Measurements from ENCODE around the gene CES2.
A peak's percentile ranks its signal among the peaks of the same experiment; 100 is the strongest.
"Not testable (repeated sequence)": the region's sequence is repeated elsewhere in the genome, so short reads cannot be mapped to it uniquely, and the experiment has no call there.

CES2 gene

DNA sequence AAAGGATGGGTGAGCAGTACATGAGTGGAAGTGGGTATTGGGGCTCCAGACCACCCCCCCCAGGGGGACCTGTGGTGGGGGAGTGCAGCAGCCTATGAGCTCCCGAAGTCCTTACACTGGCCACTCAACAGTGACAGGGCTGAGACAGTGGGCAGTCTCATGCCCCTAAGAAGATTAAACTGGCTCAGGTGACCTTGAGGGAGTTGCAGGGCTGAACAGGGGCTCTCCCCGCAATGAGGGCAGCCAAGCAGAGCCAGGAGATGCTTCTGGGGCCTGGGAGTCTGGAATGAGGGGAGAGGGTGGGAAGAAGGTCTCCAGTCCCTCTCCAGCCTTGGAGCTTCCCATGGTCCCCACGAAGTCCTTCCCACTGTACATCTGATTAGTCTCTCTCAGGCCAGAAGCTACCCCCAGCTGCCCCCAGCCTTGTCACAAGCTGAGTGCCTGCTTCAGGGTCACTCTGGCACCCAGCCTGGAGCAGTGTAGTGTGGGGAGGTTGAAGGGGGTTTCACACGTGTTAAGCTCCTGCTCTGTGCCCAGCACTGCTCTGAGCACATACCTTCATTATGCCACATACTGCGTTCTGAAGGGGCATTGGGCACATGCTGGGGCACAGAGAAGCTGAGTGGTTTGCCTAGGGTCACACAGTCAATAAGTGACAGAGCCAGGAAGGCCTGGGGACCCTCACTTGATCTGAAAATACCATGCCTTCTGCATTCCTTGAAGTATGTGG is 15.6 kb upstream of the CES2 start:
- DNase-seq = no peak

DNA sequence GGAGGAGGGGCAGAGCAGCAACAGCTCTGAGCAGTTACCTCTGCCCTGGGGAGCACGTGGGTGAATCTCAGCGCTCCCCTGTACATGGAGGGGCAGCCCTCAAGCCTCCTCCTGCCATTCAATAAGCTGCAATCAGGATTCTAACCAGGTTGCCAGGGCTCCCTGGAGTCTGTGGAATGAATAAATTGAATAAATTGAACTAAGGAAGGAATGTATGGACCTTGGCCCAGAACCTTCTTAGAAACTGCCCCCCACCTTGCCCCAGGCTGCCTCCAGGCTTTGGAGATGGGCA is 15.1 kb upstream of the CES2 start:
- DNase-seq = no peak

GRCh38 chr16:66920924-66921680 is 14.2 kb upstream of the CES2 start:
- no peak for DNase-seq

- DNase-seq = no peak
These were observed 13.4 kb upstream of the CES2 start for GRCh38 chr16:66921729-66922450.

DNA sequence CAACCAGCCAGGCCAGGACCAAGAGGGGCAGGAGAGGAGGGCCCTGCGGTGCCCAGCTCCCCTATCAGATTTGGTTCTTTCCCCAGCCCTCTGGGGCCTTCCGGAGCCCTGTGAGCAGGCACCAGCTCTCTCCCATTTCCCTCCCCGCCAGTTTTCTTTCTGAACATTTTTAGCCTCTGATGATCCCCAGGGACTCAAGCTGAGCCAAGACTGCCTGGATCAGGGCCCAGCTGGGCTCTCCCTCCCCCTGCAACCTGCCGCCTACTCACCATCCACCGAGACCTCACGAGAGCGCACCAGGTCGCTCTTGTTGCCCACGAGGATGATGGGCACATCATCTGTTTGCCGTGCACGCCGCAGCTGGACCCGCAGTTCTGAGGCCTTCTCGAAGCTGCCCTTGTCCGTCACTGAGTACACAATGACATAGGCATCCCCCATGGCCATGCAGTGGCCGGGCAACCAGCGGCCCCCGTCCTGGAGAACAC is 12.0 kb upstream of the CES2 start:
- no peak for DNase-seq

DNA sequence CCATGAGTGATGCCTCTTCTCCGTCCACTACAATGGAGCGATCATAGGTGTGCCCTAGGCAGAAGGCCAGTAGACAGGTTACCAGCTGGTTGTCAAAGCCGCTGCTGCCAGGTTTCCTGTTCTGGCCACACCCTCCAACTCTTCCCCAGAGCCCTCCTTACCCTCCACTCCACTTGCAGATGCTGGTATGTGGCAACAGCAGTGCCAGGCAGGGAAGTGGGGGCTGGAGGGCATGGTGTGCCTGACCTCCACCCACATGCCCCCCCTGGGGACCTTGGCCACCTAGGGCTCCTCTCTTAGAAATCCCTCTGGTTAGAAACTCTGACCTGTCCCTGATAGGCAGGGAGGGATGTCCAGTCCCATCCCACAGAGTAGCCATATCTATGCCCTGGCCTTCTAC is 11.4 kb upstream of the CES2 start:
- no peak for DNase-seq

DNA sequence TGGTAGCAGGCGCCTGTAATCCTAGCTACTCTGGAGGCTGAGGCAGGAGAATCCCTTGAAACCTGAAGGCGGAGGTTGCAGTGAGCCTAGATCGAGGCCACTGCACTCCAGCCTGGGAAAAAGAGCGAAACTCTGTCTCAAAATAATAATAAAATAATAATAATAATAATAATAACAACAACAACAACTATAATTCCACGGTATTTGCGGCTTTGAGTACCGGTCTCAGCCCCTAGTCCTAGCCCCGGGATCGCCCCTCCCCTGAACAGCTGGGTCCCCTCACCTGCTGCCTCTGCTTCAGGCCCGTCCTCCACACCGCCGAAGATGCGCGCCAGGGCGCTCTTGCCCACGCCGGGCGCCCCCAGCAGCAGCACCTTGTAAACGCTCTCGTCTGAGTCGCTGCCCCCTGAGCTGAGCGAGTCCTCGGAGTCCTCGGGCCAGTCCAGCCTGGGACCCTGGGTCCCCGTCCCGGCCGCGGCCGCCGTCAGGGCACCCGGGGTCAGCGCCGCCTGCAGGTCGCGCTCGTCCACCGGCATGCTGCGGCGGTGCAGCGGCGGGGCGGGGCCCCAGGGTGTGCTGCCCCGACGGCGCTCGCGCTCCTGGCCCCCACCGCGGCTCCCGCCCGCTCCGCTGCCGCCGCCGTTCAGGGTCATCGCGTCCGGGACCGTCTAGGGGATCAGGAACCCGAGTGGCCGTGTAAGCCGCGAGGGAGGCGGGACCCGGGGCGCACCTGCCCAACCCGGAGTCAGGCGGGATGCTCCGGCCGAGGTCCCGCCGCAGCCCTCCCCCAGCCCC is 10.6 kb upstream of the CES2 start:
- DNase-seq = no peak

DNA sequence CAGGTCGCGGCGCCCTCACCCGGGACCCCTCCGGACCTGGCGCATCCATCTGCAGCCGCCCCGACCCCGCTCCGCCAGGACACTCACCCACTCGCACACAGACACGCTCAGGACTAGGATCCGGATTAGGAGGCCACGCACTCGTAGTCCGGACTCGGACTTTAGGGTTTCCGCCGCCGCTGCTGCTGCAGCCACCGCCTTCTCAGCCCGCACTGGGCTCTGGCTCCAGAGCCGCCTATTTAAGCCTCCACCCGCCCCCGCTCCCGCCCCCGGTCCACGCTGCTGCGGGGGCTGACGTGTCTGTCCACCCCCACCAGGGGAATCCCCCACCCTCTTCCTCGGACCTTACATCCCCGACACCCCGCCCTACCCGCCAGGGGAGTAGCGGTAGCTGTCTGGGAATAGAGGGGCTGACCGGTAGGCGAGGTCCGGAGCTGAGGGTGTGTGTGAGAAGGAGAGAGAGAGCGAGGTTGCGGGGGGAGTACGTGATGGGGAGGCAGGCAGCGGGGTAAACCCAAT is 9.9 kb upstream of the CES2 start, which contains the start of gene RRAD:
Gene RRAD, minus strand, starts transcription at position 214 of the 519 bp plus-strand sequence. CDS start 356 bp downstream, outside the sequence.
- DNase-seq = no peak

DNA sequence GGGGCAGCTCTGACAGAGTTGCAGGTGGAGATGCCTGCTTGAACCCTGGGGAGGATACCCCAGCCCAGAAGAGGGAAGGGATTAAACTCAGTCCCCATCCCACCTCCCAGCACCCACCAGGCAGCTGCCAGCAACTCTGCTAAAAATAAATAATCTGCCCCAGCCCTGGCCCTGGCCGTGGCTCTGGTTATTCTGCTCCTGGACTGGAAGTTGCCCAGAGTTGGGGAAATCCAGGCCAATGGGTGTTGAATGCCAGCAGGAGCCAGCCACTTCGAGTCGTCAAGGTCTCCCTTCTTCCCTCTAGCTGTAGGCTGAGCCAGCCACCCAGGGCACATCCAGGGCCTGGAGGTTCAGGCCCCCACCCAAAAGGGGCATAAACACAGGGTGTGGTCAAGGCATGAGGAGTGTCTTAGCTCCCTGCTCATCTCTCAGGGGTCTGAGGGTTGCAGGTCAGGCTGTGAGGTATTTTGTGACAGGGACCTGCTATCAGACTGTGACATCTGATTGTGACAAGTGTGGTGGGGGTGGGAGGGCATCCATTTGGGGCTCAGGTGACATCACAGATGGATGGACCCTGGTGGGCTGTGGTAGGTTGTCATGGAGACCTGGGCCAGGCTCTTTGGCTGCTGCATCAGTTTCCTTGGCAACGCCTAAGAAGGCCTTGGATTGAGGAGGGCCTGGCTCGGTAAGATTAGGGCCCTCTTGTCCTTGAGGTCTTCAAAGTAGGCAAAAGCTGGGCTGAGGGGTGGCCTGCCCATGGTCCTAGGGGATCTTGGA is 9.0 kb upstream of the CES2 start:
- DNase-seq = no peak

DNA sequence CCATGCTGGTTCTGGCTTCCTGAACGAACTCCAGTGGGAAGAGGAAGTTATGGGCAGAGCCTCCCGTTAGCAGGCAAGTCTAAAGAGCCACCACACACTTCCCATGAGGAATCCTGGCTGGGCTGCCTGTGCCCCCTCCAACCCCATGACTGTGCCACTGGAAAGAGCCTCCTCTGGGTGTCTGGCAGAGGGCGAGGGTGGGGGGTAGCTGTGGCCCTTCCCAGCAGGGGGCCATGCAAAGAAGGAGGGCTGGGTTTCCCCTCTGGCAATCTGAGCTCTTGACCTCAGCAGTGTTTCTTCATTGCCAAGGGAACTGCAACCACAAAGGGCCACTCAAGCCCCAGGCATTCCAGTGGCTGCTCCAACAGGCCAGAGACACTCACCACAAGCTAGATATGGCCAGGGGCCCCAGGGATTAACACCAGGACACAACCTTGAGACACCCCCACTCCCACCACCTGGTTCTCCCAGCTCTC is 8.3 kb upstream of the CES2 start:
- DNase-seq = no peak

GRCh38 chr16:66927918-66928649 is 7.2 kb upstream of the CES2 start:
- DNase-seq = no peak

DNA sequence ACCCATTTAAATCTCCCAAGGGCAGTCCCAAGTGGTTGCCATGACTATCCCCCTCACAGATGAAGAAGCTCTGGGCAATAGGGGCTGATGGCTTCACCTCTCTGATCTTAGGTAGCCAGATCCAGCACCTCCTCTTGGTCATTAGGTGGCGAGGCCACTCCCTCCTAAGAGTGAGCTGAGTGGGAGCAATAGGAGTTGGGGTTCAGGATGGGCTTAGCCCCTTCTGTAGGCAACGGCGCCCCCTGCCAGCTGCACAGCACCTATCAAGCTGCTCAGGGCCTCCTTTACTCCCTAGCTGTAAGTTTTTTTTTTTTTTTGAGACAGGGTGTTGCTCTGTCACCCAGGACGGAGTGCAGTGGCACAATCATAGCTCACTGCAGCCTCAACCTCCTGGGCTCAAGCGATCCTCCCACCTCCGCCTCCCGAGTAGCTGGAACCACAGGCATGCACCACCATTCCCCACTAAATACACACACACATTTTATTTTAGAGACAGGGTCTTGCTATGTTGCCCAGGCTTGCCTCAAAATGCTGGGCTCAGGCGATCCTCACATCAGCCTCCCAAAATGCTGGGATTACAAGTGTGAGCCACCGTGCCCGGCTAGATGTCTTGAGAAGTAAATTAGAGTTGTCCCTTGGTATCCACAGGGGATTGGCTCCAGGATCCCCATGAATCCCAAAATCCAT is 6.5 kb upstream of the CES2 start:
- no peak for DNase-seq

- no peak for DNase-seq
These were observed 5.1 kb upstream of the CES2 start for GRCh38 chr16:66930189-66930588.

DNA sequence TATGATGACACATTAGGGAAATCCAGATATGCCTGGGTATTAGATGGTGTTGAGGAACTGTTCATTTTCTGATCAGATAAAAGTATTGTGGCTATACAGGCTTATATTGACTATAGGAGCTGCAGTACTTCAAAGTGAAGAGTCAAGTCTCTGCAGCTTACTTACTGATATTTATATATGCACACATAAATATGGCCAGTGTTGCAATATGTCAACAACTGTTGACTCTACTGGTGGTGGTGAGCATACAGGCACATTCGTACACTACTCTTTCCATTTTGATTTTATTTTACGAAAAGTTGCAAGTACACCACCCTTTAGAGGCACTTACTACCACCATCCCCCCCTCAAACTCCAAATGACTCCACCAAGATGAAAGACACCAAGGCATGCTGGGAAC is 3.7 kb upstream of the CES2 start:
- no peak for DNase-seq

DNA sequence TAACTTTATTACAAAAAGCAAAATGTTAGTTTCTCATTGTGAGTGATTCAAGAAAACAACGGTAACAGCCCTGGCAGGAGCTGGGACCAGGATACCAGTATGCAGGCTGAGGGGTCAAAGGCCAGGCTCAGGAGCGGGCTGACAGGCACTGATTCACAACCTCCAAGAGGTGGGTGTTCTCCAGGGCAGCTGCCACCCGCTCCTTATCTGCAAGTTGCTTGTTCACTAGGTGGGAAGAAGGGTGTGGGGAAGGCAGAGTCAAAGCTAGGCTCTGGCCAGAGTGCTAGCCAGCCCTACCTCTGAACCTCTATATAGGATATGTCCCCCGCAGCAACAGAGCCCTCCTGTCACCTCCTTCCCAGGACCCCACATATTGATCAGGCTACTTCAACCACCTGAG is 3.2 kb upstream of the CES2 start:
- DNase-seq = no peak

DNA sequence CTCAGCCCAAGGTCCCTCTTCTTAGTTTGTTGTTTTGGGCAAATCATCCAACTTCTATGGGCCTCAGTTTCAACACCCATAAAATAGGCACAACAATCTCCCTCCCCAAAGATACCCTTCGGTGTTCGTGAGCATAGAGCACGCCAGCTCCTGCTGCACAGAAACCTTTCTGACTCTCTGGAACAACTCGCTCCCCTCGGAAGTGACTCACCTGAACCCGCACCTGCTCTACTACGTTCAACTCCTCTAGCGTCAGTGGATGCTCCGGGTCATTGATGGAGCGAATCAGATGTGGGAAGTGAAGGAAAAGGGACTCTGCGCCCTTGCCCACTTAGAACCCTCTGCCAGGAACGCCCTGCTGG is 1.6 kb upstream of the CES2 start:
- DNase-seq = no peak

- peak; percentile 71 for DNase-seq
These were observed 1.0 kb upstream of the CES2 start, which contains the start of gene CIAO2B for GRCh38 chr16:66934138-66934838. Gene CIAO2B, minus strand, starts transcription at chr16:66934402. Its CDS starts 38 bp downstream, at chr16:66934364.

DNA sequence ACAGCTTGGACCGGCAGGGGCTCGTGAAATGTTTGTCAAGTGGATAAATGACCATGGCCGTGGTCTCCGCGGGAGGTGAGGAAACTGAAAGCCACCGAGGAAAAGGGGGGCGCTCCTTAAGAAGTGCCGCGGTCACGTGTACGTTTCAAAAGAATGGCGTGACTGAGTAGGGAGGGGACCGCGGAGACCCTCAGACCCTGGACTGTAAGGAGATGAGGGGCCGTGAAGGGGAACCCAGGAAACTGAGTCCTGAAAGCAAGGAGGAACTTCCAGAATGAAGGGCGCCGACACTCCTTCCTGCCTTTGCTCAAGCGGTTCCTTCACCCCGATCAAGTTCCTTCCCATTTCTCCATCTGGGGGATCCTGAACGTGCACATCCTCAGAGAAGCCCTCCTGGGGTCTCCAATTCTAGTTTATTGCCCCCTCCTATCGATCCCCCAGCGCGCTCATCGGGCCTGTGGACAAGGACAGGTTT is 440 bp upstream of the CES2 start:
- DNase-seq = not testable (repeated sequence)

- DNase-seq = no peak
These were observed 1.1 kb downstream of the CES2 start for GRCh38 chr16:66936462-66936861.

All from NK-92 treated with Interleukin-12 subunit alpha and Interleukin-12 subunit beta, amount 100 ng/mL, for 24 hours (cell line).